Tracheal epithelial cell (primary cell): ENCODE measurements around the gene SAP30. TPM values are rescaled to one million over a fixed set of nuclear protein-coding genes. Genes with fewer than 3 reads are reported as not detected.

Experiments
- total RNA-seq: library from RNA; depleted of rRNA; stranded (reverse); fragments of >200 nt; gene quantifications from 2 replicates; pipeline ENCODE4 v1.2.1, GENCODE V29; 2014

The SAP30 gene, protein sequence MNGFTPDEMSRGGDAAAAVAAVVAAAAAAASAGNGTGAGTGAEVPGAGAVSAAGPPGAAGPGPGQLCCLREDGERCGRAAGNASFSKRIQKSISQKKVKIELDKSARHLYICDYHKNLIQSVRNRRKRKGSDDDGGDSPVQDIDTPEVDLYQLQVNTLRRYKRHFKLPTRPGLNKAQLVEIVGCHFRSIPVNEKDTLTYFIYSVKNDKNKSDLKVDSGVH
- total RNA-seq = 6.8 and 20.0 TPM in 2 replicates

DNA sequence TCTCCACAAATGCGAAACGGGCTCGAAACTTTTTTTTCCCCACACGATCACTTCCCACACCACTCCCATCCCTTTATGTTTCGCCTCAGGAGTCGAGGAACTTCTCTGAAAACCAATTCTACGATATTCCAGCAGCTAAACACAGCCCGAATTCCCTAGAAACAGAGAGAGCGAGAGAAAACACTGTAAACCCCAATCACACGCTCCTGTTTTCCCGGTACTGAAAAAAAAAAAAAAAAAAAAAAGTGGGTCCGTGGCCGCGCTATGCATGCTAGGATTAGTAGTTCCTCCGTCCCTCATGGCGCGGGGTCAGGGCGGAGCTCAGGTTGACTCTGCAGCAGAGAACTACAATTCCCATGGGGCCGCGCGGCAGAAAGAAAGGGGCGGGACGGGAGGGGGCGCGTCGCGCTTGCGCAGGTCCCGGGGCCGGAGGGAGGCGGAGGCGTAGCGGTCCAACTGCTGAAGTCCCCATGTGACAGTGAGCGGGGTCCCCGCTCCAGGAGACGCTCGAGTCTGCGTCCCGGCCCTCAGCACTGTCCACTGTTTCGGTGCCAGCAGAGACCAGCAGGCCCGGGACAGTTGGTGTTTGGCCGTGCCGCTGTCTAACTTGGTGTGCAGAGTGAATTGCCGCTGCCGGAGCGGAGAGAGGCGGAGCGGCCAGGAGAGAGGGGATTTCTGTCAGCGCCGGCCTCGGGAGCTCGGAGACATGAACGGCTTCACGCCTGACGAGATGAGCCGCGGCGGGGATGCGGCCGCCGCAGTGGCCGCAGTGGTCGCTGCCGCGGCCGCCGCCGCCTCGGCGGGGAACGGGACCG lies at the start of gene SAP30:
Gene SAP30 (plus strand): TSS at position 478 of the 815 bp plus-strand sequence. CDS start 229 bp downstream, at position 707.

DNA sequence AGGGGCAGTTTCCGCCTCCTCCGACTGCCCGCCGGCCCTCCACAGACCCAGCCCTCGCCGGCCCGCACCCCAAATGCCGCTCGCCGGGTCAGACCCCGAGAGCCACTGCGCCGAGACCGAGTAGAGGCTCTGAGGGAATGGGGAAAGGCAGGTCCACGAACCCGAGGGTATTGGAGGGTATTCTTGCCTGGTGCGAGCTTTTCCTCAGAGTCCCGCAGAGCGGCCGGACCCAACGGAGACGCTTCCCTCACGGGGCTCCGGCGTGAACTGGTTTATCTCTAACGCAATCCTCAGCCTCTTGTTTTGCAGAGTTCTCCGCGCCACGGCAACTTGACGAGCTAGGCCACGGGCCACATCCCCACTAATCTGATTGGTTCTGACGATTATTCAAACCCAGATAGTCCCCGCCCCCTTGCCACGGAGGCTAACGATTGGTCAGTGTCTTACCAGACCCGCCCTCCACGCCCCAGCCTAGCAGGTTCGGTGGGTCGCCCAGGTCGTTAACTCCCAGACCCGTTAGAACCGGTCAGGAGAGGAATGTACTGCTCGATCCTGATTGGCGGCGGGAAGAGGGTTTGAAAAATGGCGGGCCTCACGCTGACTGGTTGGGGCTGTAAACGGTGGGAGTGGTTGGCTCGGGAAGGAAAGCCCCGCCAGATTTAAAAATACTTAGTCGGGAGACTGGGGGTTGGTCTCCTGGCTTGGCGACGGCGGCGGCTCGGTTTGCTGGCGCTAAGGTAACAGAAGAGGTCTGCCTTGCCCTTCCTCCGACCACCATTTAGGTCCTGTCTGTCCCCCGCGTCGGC lies 36.5 kb upstream of the SAP30 start, which contains the start of gene HMGB2:
Gene HMGB2 (minus strand): TSS at position 274 of the 806 bp plus-strand sequence. CDS start 709 bp downstream, outside the sequence.

DNA sequence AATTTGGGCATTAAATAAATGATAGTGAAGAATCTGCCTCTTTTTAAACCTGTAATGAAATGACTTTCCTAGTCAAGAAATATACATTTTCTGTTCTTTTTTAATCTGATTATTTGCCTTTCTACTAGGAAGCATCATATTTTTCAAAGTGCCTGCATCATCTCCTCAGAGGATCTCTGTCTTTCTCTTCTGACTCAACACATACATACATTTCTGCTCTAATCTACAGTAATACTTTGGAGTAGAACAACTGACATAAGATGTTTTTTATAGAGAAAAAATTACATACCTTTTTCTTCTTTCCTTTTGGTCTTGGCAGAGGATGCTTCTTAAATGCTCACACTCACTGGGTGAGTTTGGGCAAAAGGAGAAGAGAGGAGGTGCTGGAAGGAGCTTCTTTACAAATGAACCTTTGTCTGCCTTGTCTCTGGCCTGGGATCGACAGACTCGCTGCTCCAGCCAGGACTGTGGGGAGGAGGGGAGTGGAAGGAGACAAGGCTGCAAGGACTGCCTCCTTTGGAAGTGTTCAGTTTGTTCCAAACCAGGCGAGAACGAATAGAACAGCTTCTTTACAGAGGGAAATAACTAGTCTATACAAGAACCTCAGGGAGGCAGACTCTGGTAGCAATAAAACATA lies 28.1 kb downstream of the SAP30 start, which contains the start of gene SCRG1:
Gene SCRG1 (minus strand): TSS at position 338 of the 637 bp plus-strand sequence. CDS start 7,702 bp downstream, outside the sequence.

Other genes starting within 250 kb of the SAP30 start
- 27.9 and 47.0 TPM in 2 replicates for gene GALNT7, start 202.1 kb upstream of the SAP30 start, total RNA-seq
- 15.7 and 17.7 TPM in 2 replicates for gene HMGB2, start 36.6 kb upstream of the SAP30 start, total RNA-seq
- not detected in 2 replicates for gene SCRG1, start 28.2 kb downstream of the SAP30 start, total RNA-seq
- gene HAND2, start 159.3 kb downstream of the SAP30 start, total RNA-seq = not detected in 2 replicates